Esophagus muscularis mucosa (tissue), 4 donors: ENCODE measurements around the gene ILDR1.

Experiments
- CTCF ChIP-seq, 3 experiments: fragments of 200-600 bp in 2 of 3; fragments of 450-650 bp in 1 of 3; sonication (generic) in 2 of 3; IDR thresholded peaks; one replicate each; pipeline ENCODE4 v1.5.1; 2017 to 2019; ENCODE audit warnings: antibody characterized with exemption in 3 of 3, mild to moderate bottlenecking in 2 of 3, moderate library complexity in 1 of 3
- EP300 ChIP-seq: sonication (generic); formaldehyde crosslinking; IDR thresholded peaks from one replicate; pipeline ENCODE4 v1.6.1; 2017; ENCODE audit warnings: antibody characterized with exemption
- POLR2A ChIP-seq: fragments of 450-650 bp; IDR thresholded peaks from one replicate; pipeline ENCODE4 v1.6.1; 2017; ENCODE audit warnings: antibody characterized with exemption, moderate library complexity, mild to moderate bottlenecking, low read depth
- POLR2AphosphoS5 ChIP-seq, 2 donors: sonication (generic); formaldehyde crosslinking; IDR thresholded peaks; one replicate each; pipeline ENCODE4 v1.6.1; 2017; ENCODE audit warnings: antibody characterized with exemption in 2 of 2

- TF ChIP-seq POLR2A (no peak), CTCF (IDR thresholded peaks at IDR 0.05) (no peak), POLR2AphosphoS5 (IDR thresholded peaks at IDR 0.05) (no peak), EP300 (no peak)
Measured at GRCh38 chr3:122012821-122013220, 9.2 kb downstream of the ILDR1 start.
